MM.1S (cell line): ENCODE results near the gene TADA2B.

Experiments used
- DNase-seq: peaks from one replicate; pipeline ENCODE4 v3.0.0-alpha.2; 2015
- H2AFZ ChIP-seq: fragments of 300-600 bp; sonication (generic); 2 replicates; pipeline ENCODE4 v1.6.0; 2016; ENCODE audit warnings: antibody characterized with exemption, low read length
- H3F3A ChIP-seq: fragments of 300-600 bp; sonication (generic); 2 replicates; pipeline ENCODE4 v1.6.1; 2016; ENCODE audit warnings: mild to moderate bottlenecking, antibody characterized with exemption, low read length, moderate library complexity, mixed read lengths; ENCODE audit not compliant: insufficient read depth
- H3K27ac ChIP-seq: fragments of 300-600 bp; sonication (generic); 2 replicates; pipeline ENCODE4 v1.5.1; 2016; ENCODE audit warnings: mild to moderate bottlenecking, low read length
- H3K27me3 ChIP-seq: fragments of 300-600 bp; sonication (generic); replicated peaks from 2 replicates; pipeline ENCODE4 v1.6.0; 2016; ENCODE audit warnings: low read length; ENCODE audit not compliant: insufficient read depth
- H3K36me3 ChIP-seq: fragments of 300-600 bp; sonication (generic); replicated peaks from 2 replicates; pipeline ENCODE4 v1.6.1; 2016; ENCODE audit warnings: mild to moderate bottlenecking, low read length, mixed read lengths; ENCODE audit not compliant: insufficient read depth
- H3K4me1 ChIP-seq: fragments of 300-600 bp; sonication (generic); 2 replicates; pipeline ENCODE4 v1.6.1; 2016; ENCODE audit warnings: low read length, mixed read lengths
- H3K4me2 ChIP-seq: fragments of 300-600 bp; sonication (generic); 2 replicates; pipeline ENCODE4 v1.6.0; 2016; ENCODE audit warnings: low read depth, low read length
- H3K4me3 ChIP-seq: fragments of 300-600 bp; sonication (generic); 2 replicates; pipeline ENCODE4 v1.5.1; 2016; ENCODE audit warnings: low read length, mixed read lengths
- H3K79me2 ChIP-seq: fragments of 300-600 bp; sonication (generic); 2 replicates; pipeline ENCODE4 v1.6.1; 2016; ENCODE audit warnings: mixed run types, low read length, mixed read lengths
- H3K9ac ChIP-seq: fragments of 300-600 bp; sonication (generic); 2 replicates; pipeline ENCODE4 v1.6.1; 2016; ENCODE audit warnings: low read length, mixed read lengths
- H3K9me2 ChIP-seq: fragments of 300-600 bp; sonication (generic); replicated peaks from 2 replicates; pipeline ENCODE4 v1.6.1; 2016; ENCODE audit warnings: mild to moderate bottlenecking, low read length, mixed read lengths; ENCODE audit not compliant: insufficient read depth
- H3K9me3 ChIP-seq: fragments of 300-600 bp; sonication (generic); replicated peaks from 2 replicates; pipeline ENCODE4 v1.6.1; 2016; ENCODE audit warnings: mild to moderate bottlenecking, low read length, mixed read lengths; ENCODE audit not compliant: insufficient read depth
- H4K20me1 ChIP-seq: fragments of 300-600 bp; sonication (generic); 2 replicates; pipeline ENCODE4 v1.6.1; 2016; ENCODE audit warnings: mild to moderate bottlenecking, low read length, moderate library complexity, mixed read lengths; ENCODE audit not compliant: insufficient read depth
- EZH2 ChIP-seq: fragments of 300-600 bp; sonication (generic); optimal IDR thresholded peaks from 2 replicates; pipeline ENCODE3; 2017; ENCODE audit warnings: low read depth, mild to moderate bottlenecking, antibody characterized with exemption, low read length, mixed read lengths
- EZH2phosphoT487 ChIP-seq: fragments of 300-600 bp; sonication (generic); IDR thresholded peaks from 2 replicates; pipeline ENCODE4 v1.6.1; 2018; ENCODE audit warnings: antibody characterized with exemption, low read length
- TF ChIP-seq, protein P1 (sequence below): fragments of 300-600 bp; sonication (generic); IDR thresholded peaks from 2 replicates; pipeline ENCODE4 v1.5.1; 2016; ENCODE audit warnings: antibody characterized with exemption, low read length, mixed read lengths

The TADA2B gene

DNA sequence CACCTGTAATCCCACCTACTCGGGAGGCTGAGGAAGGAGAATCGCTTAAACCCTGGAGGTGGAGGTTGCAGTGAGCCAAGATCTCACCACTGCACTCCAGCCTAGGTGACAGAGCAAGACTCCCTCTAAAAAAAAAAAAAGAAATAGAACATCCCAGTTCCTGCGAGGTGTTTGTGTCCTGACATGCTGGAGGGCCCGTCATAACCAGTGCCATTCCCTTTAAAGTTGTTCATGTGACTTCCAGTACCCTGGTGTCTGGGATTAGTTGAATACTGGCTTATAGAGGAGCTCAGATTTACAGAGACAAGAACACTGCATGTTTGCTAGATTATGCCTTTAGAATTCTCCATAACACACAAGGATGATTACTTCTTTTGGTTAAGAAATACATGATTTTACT, 37.6 kb upstream of the TADA2B start:
- Histone ChIP-seq H3K27ac (no peak overlapping the region), H2AFZ (no peak overlapping the region), H3K9me3 (no peaks in the 10 kb centered on the region), H3F3A (peaks cover 8% of the 10 kb centered on the region; the same call in 1 of the 2 replicates), H3K4me1 (peaks cover 14% of the 10 kb centered on the region), H3K27me3 (no peaks in the 10 kb centered on the region), H3K36me3 (peaks cover 12% of the 10 kb centered on the region), H3K9me2 (no peaks in the 10 kb centered on the region), H4K20me1 (no peaks in the 10 kb centered on the region; the same call in 1 of the 2 replicates), H3K9ac (no peak overlapping the region), H3K79me2 (peaks cover 79% of the 10 kb centered on the region), H3K4me3 (no peak overlapping the region), H3K4me2 (no peak overlapping the region)
- DNase-seq: no peak
- TF ChIP-seq, protein P1, sequence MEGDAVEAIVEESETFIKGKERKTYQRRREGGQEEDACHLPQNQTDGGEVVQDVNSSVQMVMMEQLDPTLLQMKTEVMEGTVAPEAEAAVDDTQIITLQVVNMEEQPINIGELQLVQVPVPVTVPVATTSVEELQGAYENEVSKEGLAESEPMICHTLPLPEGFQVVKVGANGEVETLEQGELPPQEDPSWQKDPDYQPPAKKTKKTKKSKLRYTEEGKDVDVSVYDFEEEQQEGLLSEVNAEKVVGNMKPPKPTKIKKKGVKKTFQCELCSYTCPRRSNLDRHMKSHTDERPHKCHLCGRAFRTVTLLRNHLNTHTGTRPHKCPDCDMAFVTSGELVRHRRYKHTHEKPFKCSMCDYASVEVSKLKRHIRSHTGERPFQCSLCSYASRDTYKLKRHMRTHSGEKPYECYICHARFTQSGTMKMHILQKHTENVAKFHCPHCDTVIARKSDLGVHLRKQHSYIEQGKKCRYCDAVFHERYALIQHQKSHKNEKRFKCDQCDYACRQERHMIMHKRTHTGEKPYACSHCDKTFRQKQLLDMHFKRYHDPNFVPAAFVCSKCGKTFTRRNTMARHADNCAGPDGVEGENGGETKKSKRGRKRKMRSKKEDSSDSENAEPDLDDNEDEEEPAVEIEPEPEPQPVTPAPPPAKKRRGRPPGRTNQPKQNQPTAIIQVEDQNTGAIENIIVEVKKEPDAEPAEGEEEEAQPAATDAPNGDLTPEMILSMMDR: no peak
- TF ChIP-seq EZH2phosphoT487 (no peak), EZH2 (no peak)

DNA sequence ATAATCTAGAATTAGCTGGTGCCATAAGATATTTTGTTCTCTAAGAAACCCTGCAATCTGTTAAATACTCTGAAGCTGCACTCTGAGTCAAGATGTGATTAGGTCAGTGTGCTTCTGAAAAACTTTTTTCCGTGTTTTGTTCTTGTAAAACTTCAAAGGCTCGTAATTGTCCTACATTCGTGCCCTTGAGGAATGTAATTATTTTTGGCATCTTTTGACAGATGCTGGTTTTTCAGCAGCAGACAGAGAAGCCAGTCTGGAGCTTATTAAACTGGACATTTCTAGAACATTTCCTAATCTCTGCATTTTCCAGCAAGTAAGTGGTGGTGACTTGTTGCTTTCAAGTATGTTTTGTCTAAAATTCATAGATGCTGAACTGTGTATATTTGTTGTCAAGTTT, 36.8 kb upstream of the TADA2B start:
- peaks cover 77% of the 10 kb centered on the region for H3K79me2 ChIP-seq
- H4K20me1 ChIP-seq: no peaks in the 10 kb centered on the region; the same call in 1 of the 2 replicates
- no peak overlapping the region for H3K4me3 ChIP-seq
- H2AFZ ChIP-seq: no peak overlapping the region
- H3K9ac ChIP-seq: no peak overlapping the region
- H3K27ac ChIP-seq: no peak overlapping the region
- DNase-seq: no peak
- H3K4me2 ChIP-seq: no peak overlapping the region
- no peaks in the 10 kb centered on the region for H3K9me3 ChIP-seq
- H3F3A ChIP-seq: peaks cover 8% of the 10 kb centered on the region; the same call in 1 of the 2 replicates
- H3K36me3 ChIP-seq: peaks cover 19% of the 10 kb centered on the region
- peaks cover 14% of the 10 kb centered on the region for H3K4me1 ChIP-seq
- H3K27me3 ChIP-seq: no peaks in the 10 kb centered on the region
- TF ChIP-seq EZH2phosphoT487 (no peak), EZH2 (no peak)
- TF ChIP-seq, protein P1: no peak
- no peaks in the 10 kb centered on the region for H3K9me2 ChIP-seq

DNA sequence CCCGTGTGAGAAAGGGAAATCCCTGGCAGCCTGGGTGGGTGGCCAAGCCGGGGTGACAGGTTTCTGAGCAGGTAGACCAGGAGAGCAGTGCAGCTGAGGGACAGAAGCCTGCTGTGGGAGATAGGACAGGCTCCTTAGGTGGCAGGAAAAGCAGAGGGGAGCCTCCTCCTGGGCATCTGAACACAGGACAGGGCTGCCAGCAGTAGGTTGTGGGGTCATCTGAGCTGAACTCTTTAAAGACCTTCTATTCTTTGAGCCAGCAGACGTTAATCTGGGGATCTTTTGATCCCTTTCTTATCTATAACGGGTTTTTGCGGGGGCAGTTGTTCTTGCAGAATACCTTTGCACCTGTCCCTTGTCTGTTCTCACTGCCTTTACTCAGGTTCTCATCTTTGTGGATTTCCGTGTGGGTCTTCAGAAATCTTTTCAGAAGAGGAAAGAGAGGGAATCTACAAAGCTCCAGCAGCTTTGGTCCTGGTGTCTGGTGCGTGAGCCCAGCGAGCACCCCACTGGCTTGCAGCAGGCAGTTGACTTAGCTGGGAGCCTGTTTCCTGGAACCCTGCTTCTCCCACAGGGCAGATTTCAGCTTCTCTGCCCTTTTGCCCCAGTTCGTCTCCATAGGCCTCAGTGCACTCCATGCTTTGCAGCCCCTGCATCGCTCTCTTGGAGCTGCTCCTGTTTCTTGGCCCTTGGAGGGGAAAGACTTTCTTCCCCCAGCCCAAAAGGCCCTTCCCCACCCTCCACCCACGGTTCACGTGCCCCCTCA, 35.8 kb upstream of the TADA2B start:
- no peaks in the 10 kb centered on the region for H3K27me3 ChIP-seq
- peaks cover 8% of the 10 kb centered on the region; the same call in 1 of the 2 replicates for H3F3A ChIP-seq
- H3K9me3 ChIP-seq: no peaks in the 10 kb centered on the region
- no peak for DNase-seq
- peak overlapping the region; percentile 47 for H3K4me2 ChIP-seq
- peaks cover 14% of the 10 kb centered on the region for H3K4me1 ChIP-seq
- TF ChIP-seq, protein P1: no peak
- no peak for TF ChIP-seq EZH2phosphoT487
- TF ChIP-seq EZH2: no peak
- peaks cover 19% of the 10 kb centered on the region for H3K36me3 ChIP-seq
- H3K4me3 ChIP-seq: no peak overlapping the region
- no peak overlapping the region for H2AFZ ChIP-seq
- H3K9ac ChIP-seq: 0 out of 2 replicates have a peak overlapping the region, but pooled peaks have one; percentile 19
- H3K79me2 ChIP-seq: peaks cover 67% of the 10 kb centered on the region
- H3K9me2 ChIP-seq: no peaks in the 10 kb centered on the region
- H3K27ac ChIP-seq: peak overlapping the region; percentile 61; the same call in 1 of the 2 replicates
- H4K20me1 ChIP-seq: no peaks in the 10 kb centered on the region; the same call in 1 of the 2 replicates
